LNCAP (cell line): ENCODE measurements around the gene TXNDC17.

Source experiments
- TF ChIP-seq, protein P1 (sequence below): fragments of 450-650 bp; IDR thresholded peaks from 2 replicates; pipeline ENCODE4 v1.5.1; 2017; ENCODE audit warnings: mild to moderate bottlenecking

Gene TXNDC17

DNA sequence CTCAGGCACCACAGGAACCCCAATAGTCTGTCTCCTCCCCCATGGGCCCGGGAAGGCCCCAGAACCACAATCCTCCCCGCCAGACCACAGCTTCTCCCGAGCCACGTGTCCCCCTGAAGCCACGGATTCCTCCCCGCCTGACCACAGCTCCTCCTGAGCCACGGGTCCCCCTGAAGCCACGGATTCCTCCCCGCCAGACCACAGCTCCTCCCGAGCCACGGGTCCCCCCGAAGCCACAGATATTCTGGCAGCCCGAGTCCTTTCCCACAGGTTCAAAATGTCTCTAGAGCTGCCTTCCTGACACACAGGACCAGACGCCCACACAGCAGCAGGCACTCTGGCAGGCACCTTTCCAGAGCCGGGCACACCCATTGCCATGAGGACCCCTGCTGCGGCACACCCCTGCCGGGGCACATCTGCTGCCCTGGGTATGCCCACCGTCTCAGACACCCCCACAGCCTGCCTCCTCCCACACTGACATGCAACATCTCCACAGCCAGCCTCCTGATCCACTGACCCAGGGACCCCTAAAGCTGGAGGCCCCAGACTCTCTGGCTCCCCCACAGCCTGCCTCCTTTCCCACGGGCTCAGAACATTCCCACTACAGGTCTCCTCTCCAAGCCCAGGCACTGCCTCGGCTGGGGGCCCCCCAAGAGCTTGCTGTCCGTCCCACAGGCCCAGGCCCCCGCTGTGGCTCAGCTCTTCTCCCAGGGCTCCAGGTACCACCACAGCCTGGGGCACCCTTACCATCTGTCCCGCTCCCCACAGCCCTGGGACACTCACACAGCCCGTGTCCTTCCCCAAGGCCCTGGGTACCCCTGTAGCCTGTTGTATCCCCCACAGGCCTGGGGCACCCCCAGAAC, 2.6 kb upstream of the TXNDC17 start:
- TF ChIP-seq, protein P1, sequence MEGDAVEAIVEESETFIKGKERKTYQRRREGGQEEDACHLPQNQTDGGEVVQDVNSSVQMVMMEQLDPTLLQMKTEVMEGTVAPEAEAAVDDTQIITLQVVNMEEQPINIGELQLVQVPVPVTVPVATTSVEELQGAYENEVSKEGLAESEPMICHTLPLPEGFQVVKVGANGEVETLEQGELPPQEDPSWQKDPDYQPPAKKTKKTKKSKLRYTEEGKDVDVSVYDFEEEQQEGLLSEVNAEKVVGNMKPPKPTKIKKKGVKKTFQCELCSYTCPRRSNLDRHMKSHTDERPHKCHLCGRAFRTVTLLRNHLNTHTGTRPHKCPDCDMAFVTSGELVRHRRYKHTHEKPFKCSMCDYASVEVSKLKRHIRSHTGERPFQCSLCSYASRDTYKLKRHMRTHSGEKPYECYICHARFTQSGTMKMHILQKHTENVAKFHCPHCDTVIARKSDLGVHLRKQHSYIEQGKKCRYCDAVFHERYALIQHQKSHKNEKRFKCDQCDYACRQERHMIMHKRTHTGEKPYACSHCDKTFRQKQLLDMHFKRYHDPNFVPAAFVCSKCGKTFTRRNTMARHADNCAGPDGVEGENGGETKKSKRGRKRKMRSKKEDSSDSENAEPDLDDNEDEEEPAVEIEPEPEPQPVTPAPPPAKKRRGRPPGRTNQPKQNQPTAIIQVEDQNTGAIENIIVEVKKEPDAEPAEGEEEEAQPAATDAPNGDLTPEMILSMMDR: no peak

DNA sequence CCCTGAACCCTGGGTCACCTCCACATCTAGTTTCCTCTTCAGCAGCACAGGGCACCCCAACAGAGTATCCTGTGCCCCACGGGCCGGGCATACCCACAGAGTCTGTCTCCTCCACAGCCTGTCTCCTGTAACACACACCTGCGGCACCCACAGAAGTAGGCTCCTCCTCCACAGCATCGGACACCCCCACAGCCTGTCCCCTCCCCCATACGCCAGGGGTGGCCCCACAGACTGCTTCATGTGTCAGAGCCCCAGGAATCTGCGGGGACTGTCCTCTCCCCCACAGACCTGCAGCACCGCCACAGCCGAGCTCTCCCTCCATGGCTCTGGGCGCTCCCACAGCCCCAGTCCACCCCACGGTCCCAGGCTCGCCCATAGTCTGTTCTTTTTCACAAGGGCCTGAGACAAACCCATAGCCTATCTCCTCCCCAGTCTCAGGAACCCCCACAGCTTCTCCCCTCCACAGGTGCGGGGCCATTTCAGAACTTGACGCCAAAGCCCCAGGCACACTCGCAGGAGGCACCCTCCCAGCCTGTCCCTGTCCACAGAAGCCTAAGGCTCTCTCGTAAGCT, 1.8 kb upstream of the TXNDC17 start:
- TF ChIP-seq, protein P1: no peak

DNA sequence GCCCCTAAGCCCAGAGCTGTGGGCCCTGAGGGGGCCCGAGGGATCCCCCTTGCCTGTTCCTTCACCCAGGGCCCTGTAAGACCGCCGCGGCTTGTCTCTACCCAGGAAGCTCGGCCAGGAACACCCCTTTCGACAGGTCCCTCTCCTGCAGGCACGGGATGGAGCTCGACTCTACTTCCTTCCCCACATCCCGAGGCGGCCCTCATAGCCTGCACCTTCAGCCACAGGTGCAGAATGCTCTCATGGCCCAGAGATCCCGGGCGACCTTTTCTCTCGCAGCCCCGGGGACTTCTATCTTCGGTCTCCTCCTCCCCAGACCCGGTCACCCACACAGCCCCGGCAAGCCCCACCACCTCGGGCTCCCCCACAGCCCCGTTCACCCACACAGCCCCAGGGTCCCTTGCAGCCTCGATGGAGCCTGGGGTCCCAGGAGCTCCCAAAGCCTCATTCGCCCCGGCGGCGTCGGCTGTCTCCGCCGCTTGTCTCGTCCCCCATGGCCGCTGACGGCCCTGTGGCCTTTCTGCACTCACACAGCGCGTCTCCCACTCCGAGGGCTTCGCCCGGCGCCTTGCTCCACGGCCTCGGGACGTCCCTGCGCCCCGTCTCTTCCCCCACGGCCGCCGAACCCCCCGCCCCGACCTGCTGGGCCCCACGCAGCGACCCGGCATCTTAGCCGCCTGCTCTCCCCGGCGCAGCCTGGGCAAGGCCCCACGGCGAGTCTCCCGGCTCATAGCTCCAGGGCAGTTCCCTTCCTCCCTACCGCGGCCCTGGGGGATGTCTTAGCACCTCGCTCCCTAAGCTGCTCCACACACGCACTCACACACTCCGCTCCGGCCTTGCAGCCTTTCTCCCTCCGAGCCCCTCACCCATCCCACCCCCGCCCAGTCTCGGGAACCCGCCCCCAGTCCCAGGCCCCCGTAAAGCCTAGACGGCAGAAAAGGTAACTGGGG, 999 bp upstream of the TXNDC17 start:
- TF ChIP-seq, protein P1: no peak

DNA sequence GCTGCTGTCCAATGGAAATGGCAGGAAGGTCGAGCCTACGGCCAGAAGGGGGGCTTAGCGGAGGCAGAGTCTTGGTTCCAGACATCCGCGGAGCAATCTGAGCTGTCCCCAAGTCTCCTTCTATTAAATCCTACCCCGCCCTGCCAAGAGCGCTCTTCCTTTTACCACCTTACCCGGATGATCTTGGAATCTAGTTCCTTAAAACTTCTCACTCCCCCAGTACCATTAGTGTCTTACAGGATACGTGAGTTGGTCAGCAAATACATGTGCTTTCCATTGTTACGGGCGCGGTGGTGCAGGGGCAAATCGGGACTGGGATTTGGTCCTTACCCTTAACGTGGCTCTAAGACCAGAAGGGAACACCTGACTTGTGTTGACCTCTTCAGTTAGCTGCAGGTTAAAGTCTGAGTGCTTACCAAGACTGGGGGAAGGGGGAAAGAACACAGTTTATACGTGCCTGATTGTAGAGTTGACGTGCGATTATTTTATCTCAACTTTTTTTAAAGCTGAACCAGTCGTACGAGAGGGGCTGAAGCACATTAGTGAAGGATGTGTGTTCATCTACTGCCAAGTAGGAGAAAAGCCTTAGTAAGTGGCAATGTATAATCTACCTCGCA, 495 bp downstream of the TXNDC17 start:
- TF ChIP-seq, protein P1: no peak

DNA sequence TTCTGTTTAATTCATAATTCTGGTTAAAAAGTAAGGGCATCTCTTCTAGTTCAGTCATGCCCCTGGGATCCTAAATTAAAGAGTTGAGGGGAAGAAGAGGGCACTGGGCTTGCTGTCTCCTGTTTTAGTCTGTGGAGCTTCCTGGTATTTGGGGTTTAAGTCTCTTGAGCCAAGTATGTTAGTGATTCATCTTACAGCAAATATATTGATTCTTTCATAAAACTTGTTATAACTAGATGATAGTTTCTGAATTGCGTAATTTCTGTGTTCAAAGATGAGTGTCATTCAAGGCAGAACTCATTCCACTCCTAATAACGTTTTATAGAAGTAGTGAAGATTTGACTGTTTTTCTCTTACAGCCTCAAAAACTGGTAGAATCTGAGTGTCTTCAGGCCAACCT, 1.7 kb downstream of the TXNDC17 start:
- TF ChIP-seq, protein P1: no peak

DNA sequence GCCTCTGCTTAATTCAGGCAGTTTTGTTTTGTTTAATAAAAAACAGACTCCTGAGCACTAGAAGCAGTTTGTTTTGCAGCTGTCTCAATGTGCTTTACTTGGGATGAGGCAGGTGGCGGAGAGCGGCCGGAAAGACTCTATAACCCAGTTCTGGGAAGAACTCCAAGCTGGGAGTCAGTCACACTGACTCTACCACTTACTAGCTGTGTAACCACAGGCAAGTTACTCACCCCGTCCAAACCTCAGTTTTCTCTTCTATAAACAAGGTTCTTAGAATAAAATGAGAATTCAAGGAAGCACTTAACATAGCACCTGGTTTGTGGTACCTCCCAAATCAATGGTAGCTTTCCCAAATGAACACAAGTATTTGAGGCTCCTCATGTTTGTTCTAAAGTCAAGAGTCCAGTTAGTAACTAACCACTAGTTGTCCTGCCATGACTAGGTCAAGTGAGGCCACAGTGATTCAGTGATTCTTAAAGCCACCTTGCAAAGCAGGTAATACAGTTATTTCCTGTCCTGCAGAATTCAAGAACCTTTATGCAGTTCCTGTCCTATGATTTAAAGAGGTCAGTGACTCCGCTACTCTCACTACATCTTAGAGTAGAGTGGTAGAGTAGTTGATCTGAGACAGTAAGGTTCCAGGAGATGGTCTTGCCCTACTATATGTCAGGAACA, 2.7 kb downstream of the TXNDC17 start:
- TF ChIP-seq, protein P1: no peak
